Esophagus muscularis mucosa (tissue), 4 donors: ENCODE data around the gene ZNF268. TPM values are rescaled to one million over a fixed set of nuclear protein-coding genes. Genes with fewer than 3 reads are reported as not detected.

Source experiments
- DNase-seq: peaks from one replicate; pipeline ENCODE4 v3.0.0-alpha.2; 2017; ENCODE audit errors: extremely low spot score
- H3K27ac ChIP-seq, 4 donors: fragments of 200-600 bp; sonication (generic); replicated peaks in 1 of 4; 1 replicate in 3 of 4; 2 replicates in 1 of 4; pipeline ENCODE4 v1.5.1; 2016 to 2019; ENCODE audit warnings: mild to moderate bottlenecking in 1 of 4
- H3K27me3 ChIP-seq, 4 donors: fragments of 200-600 bp; sonication (generic); one replicate each; pipeline versions ENCODE4 v1.5.1 to v1.6.0; 2016 to 2019
- H3K36me3 ChIP-seq, 4 donors: fragments of 200-600 bp; sonication (generic); one replicate each; pipeline ENCODE4 v1.5.1; 2016 to 2019
- H3K4me1 ChIP-seq, 4 donors: fragments of 200-600 bp; sonication (generic); one replicate each; pipeline ENCODE4 v1.5.1; 2016 to 2019
- H3K4me3 ChIP-seq, 4 donors: fragments of 200-600 bp; sonication (generic); 1 replicate in 2 of 4; 2 replicates in 2 of 4; pipeline ENCODE4 v1.5.1; 2016 to 2019; ENCODE audit warnings: mild to moderate bottlenecking in 4 of 4, moderate library complexity in 1 of 4
- H3K9me3 ChIP-seq, 4 donors: fragments of 200-600 bp; sonication (generic); 1 replicate in 3 of 4; 2 replicates in 1 of 4; pipeline ENCODE4 v1.5.1; 2016 to 2019
- CTCF ChIP-seq, 3 experiments: fragments of 200-600 bp in 2 of 3; fragments of 450-650 bp in 1 of 3; sonication (generic) in 2 of 3; IDR thresholded peaks; one replicate each; pipeline ENCODE4 v1.5.1; 2017 to 2019; ENCODE audit warnings: antibody characterized with exemption in 3 of 3, mild to moderate bottlenecking in 2 of 3, moderate library complexity in 1 of 3
- EP300 ChIP-seq: sonication (generic); formaldehyde crosslinking; IDR thresholded peaks from one replicate; pipeline ENCODE4 v1.6.1; 2017; ENCODE audit warnings: antibody characterized with exemption
- POLR2A ChIP-seq: fragments of 450-650 bp; IDR thresholded peaks from one replicate; pipeline ENCODE4 v1.6.1; 2017; ENCODE audit warnings: antibody characterized with exemption, moderate library complexity, mild to moderate bottlenecking, low read depth
- POLR2AphosphoS5 ChIP-seq, 2 donors: sonication (generic); formaldehyde crosslinking; IDR thresholded peaks; one replicate each; pipeline ENCODE4 v1.6.1; 2017; ENCODE audit warnings: antibody characterized with exemption in 2 of 2
- WGBS: methylation state at CpG from one replicate; pipeline ENCODE4 v1.1.5; 2018; 5-methylcytosine and 5-hydroxymethylcytosine counted together
- intact Hi-C: fragments of 100-400 bp; cut with DNase I; formaldehyde crosslinking; loops from one replicate; pipeline ENCODE4 v1.15.1; 2023
- total RNA-seq, 4 donors: library from RNA; depleted of rRNA; stranded (reverse); fragments of >200 nt; gene quantifications; one replicate each; pipeline versions ENCODE4 v1.1.0 to v1.2.1, GENCODE V29; 2016

Gene ZNF268
- total RNA-seq, 4 donors from 2014 or later = 14.1 to 37.2 (median 26.8) TPM

DNA sequence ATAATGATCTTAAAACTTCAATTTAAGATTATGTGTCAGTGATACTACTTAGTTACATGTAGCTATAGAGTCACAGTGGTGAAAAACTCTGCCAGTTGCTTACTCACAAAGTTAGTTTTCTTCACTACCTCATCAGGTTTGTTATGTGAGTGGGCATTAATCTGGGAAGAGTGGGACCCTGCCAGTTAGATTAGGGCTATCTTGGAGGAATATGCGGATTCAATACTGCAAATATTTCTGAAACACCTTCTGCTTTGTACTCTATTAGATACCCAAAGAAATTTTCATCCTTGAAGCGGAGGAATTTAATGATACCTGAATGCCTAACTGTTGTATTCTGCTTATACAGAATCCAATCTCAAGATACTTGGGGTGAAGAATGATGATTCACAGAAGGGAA, 25.1 kb downstream of the ZNF268 start:
- H3K27me3 ChIP-seq = no peaks in the 10 kb centered on the region
- no peak for TF ChIP-seq CTCF (IDR thresholded peaks at IDR 0.05)
- no peak for TF ChIP-seq EP300
- TF ChIP-seq POLR2AphosphoS5 (IDR thresholded peaks at IDR 0.05) = no peak
- TF ChIP-seq POLR2A = no peak
- no peak overlapping the region for H3K27ac ChIP-seq
- peaks cover 53 to 100% (median 100%) of the 10 kb centered on the region in 4 donors for H3K9me3 ChIP-seq
- H3K4me1 ChIP-seq = no peaks in the 10 kb centered on the region
- WGBS = 98% methylated on average over 2 of the region's 2 CpGs
- intact Hi-C loops = no loop called here
- H3K36me3 ChIP-seq = peaks cover 20 to 38% (median 23%) of the 10 kb centered on the region in 4 donors
- no peak for DNase-seq
- H3K4me3 ChIP-seq = no peak overlapping the region

DNA sequence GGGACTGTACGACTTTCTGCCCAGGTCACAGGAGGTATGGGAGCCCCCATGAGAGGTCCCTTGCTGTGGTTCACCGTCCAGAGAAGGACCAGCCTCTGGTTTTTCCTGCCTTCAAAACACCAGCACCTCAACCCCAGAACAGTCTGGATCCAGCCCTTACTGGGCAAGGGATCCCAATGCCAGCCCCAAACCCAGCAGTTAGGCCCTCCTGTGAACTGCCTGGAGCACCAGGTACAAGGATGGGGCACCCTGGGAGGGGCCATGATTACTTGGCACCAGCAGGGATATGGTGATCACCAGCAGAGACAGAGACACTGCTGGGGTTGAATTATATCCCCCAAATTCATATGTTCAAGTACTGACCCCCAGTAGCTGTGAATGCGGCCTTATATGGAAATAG, 34.4 kb downstream of the ZNF268 start:
- 100% methylated on average over 1 of the region's 3 CpGs for WGBS
- H3K9me3 ChIP-seq = peaks cover 0 to 98% (median 79%) of the 10 kb centered on the region in 4 donors

DNA sequence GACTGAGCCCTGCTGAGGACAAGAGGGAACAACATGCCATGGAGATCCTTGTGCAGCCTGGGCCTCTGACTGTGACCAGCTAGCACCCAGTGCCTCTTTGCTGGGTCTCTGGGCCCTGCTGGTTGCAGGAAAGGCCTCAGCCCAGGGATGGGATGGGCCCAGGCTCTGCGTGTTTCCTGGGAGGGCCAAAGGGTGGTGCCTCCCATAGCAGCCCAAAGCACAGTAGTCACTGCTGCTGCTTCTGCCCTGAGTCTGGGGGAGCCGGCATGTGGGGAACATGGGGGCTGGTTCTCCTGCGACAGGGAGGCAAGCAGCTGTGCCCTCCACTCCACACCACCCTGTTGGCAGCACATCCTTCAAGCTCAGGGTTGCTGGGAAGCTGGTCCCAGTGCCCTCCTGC, 35.9 kb downstream of the ZNF268 start:
- Histone ChIP-seq H3K9me3 (peaks cover 0 to 98% (median 72%) of the 10 kb centered on the region in 4 donors), H3K27me3 (no peaks in the 10 kb centered on the region), H3K36me3 (no peaks in the 10 kb centered on the region), H3K4me3 (no peak overlapping the region), H3K27ac (no peak overlapping the region), H3K4me1 (no peaks in the 10 kb centered on the region)
- intact Hi-C loops = no loop called here
- DNase-seq = no peak
- WGBS = 75% methylated on average over 2 of the region's 3 CpGs
- TF ChIP-seq POLR2A (no peak), POLR2AphosphoS5 (IDR thresholded peaks at IDR 0.05) (no peak), CTCF (IDR thresholded peaks at IDR 0.05) (no peak)

More for the DNA sequence above, 34.4 kb downstream of the ZNF268 start:
- no peaks in the 10 kb centered on the region for H3K27me3 ChIP-seq
- no peak overlapping the region for H3K4me3 ChIP-seq
- no peaks in the 10 kb centered on the region for H3K4me1 ChIP-seq
- no peak for TF ChIP-seq POLR2A
- TF ChIP-seq EP300 = no peak
- TF ChIP-seq CTCF (IDR thresholded peaks at IDR 0.05) = no peak
- no peak for TF ChIP-seq POLR2AphosphoS5 (IDR thresholded peaks at IDR 0.05)
- no peaks in the 10 kb centered on the region for H3K36me3 ChIP-seq
- DNase-seq = no peak
- H3K27ac ChIP-seq = no peak overlapping the region
- intact Hi-C loops = no loop called here

DNA sequence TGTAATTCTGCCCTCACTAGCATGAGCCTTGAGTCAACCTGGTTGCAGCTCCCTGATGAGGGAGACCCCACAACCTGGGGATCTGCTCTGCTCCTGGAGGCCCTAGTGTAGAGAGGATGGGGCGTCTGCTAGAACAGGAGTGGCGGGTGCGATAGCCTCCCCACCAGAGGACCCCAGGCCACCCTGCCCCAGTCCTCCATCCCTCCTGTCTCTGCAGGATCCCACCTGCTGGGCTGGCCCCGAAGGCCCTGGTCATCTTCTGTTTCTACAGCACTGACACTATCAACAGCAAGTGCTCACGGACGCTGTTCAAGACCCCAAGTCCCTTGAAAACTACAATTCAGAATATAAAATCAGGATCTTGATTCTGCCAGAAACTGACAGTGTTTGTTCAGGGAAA, 39.2 kb downstream of the ZNF268 start:
- WGBS = 88% methylated on average over 5 of the region's 6 CpGs
- Histone ChIP-seq H3K27me3 (no peaks in the 10 kb centered on the region), H3K36me3 (no peaks in the 10 kb centered on the region), H3K4me1 (no peaks in the 10 kb centered on the region), H3K4me3 (no peak overlapping the region), H3K9me3 (peaks cover 0 to 80% (median 44%) of the 10 kb centered on the region in 4 donors), H3K27ac (no peak overlapping the region)
- DNase-seq = no peak
- TF ChIP-seq POLR2A = no peak
- no peak for TF ChIP-seq CTCF (IDR thresholded peaks at IDR 0.05)
- intact Hi-C loops = no loop called here

DNA sequence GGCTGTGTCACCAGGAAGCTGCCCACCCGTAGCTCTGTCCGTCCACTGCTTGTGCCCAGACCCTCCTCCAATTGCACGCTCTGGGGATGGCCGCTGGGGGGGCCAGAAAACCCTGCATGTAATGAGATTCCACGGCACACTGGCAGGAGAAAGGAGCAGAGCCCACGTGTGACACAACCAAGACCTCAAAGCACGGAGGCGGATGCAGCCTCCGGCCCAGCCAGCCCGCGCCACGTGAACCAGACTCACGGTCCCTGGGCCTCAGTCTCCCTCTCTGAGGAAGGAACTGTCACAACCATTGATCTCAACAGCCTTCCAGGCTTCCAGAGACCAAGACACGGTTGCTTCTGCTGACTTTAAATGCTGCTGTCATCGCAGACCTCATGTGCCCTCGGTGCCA, 39.9 kb downstream of the ZNF268 start:
- Histone ChIP-seq H3K27ac (no peak overlapping the region), H3K4me3 (no peak overlapping the region), H3K36me3 (no peaks in the 10 kb centered on the region), H3K4me1 (no peaks in the 10 kb centered on the region), H3K9me3 (peaks cover 0 to 75% (median 41%) of the 10 kb centered on the region in 4 donors), H3K27me3 (no peaks in the 10 kb centered on the region)
- TF ChIP-seq EP300 (no peak), CTCF (IDR thresholded peaks at IDR 0.05) (no peak), POLR2AphosphoS5 (IDR thresholded peaks at IDR 0.05) (no peak), POLR2A (no peak)
- WGBS = 85% methylated on average over 16 of the region's 16 CpGs
- intact Hi-C loops = no loop called here
- no peak for DNase-seq
